SK-N-SH (cell line): Measurements from ENCODE around the gene LRAT. TPM values are rescaled to one million over a fixed set of nuclear protein-coding genes. Genes with fewer than 3 reads are reported as not detected.

Experiments used
- CTCF ChIA-PET: fragments of 300-600, 350-600 bp; formaldehyde crosslinking; extraction: SDS; loops from one replicate; lab custom pipeline; 2021; lab: Yijun Ruan, JAX
- POLR2A ChIA-PET: fragments of 350-600 bp; sonication (Branson Sonifier 250); formaldehyde crosslinking; extraction: SDS; loops from one replicate; lab custom pipeline; 2020; ENCODE audit warnings: antibody characterized with exemption, inconsistent platforms; lab: Yijun Ruan, JAX
- DNase-seq: peaks from one replicate; pipeline ENCODE4 v3.0.0; 2012
- H2AFZ ChIP-seq: fragments of 200-600 bp; sonication (generic); 2 replicates; pipeline ENCODE4 v1.8.1; 2016; ENCODE audit warnings: antibody characterized with exemption, mild to moderate bottlenecking, low read depth
- H3F3A ChIP-seq: fragments of 200-600 bp; sonication (generic); replicated peaks from 2 replicates; pipeline ENCODE3; 2016; ENCODE audit warnings: antibody characterized with exemption, mild to moderate bottlenecking; ENCODE audit not compliant: insufficient read depth
- H3K27ac ChIP-seq, 2 experiments: fragments of 200-500 bp in 1 of 2; fragments of 200-600 bp in 1 of 2; sonication (Bioruptor generic) in 1 of 2; sonication (generic), shearing (Covaris generic) in 1 of 2; 2 replicates each; pipeline versions ENCODE4 v1.5.1 to v1.6.1; 2014 to 2016; ENCODE audit warnings: low read depth in 2 of 2, inconsistent platforms in 1 of 2, low read length in 1 of 2, mild to moderate bottlenecking in 1 of 2, mixed read lengths in 1 of 2
- H3K27me3 ChIP-seq: fragments of 200-600 bp; sonication (generic), shearing (Covaris generic); 2 replicates; pipeline ENCODE4 v1.6.1; 2016; ENCODE audit warnings: mixed run types; ENCODE audit not compliant: insufficient read depth
- H3K36me3 ChIP-seq, 2 experiments: fragments of 200-500 bp in 1 of 2; fragments of 200-600 bp in 1 of 2; sonication (Bioruptor generic) in 1 of 2; sonication (generic) in 1 of 2; replicated peaks in 1 of 2; 2 replicates each; pipeline versions ENCODE3 to v1.5.1; 2014 to 2016; ENCODE audit warnings: low read length in 1 of 2, mild to moderate bottlenecking in 1 of 2; ENCODE audit not compliant: insufficient read depth in 2 of 2, control insufficient read depth in 1 of 2
- H3K4me1 ChIP-seq, 2 experiments: fragments of 200-500 bp in 1 of 2; fragments of 200-600 bp in 1 of 2; sonication (Bioruptor generic) in 1 of 2; sonication (generic), shearing (Covaris generic) in 1 of 2; 2 replicates each; pipeline versions ENCODE4 v1.5.1 to v1.6.1; 2014 to 2016; ENCODE audit warnings: low read depth in 1 of 2, low read length in 1 of 2, mixed run types in 1 of 2; ENCODE audit not compliant: insufficient read depth in 2 of 2, control insufficient read depth in 1 of 2
- H3K4me2 ChIP-seq: fragments of 200-600 bp; sonication (generic), shearing (Covaris generic); 2 replicates; pipeline ENCODE4 v1.6.1; 2017; ENCODE audit warnings: mixed run types
- H3K4me3 ChIP-seq, 2 experiments: fragments of 200-500 bp in 1 of 2; fragments of 200-600 bp in 1 of 2; sonication (Bioruptor generic) in 1 of 2; sonication (generic), shearing (Covaris generic) in 1 of 2; 2 replicates each; pipeline versions ENCODE4 v1.5.1 to v1.8.1; 2014 to 2016; ENCODE audit warnings: low read depth in 2 of 2, inconsistent platforms in 1 of 2, low read length in 1 of 2, mild to moderate bottlenecking in 1 of 2, mixed read lengths in 1 of 2, moderate library complexity in 1 of 2
- H3K79me2 ChIP-seq: fragments of 200-600 bp; sonication (generic); 2 replicates; pipeline ENCODE4 v1.8.1; 2017; ENCODE audit warnings: mild to moderate bottlenecking; ENCODE audit not compliant: insufficient read depth
- H3K9ac ChIP-seq: fragments of 200-600 bp; sonication (generic); 2 replicates; pipeline ENCODE4 v1.6.1; 2017; ENCODE audit warnings: mixed run types
- H3K9me2 ChIP-seq: fragments of 200-600 bp; sonication (generic); 2 replicates; pipeline ENCODE4 v1.6.1; 2017; ENCODE audit warnings: mixed run types
- H3K9me3 ChIP-seq: fragments of 200-600 bp; sonication (generic); 2 replicates; pipeline ENCODE4 v1.6.1; 2017; ENCODE audit warnings: mixed run types, mild to moderate bottlenecking, moderate library complexity
- H4K20me1 ChIP-seq: fragments of 200-600 bp; sonication (generic); 2 replicates; pipeline ENCODE4 v1.6.1; 2017; ENCODE audit warnings: mild to moderate bottlenecking, mixed run types; ENCODE audit not compliant: insufficient read depth
- EZH2phosphoT487 ChIP-seq: fragments of 200-600 bp; sonication (generic); IDR thresholded peaks from 2 replicates; pipeline ENCODE4 v1.6.1; 2017; ENCODE audit warnings: low read depth, mixed run types, mild to moderate bottlenecking, antibody characterized with exemption, moderate library complexity, borderline replicate concordance
- FOXJ3 ChIP-seq: sonication (generic); formaldehyde crosslinking; IDR thresholded peaks from 2 replicates; pipeline ENCODE4 v1.5.1; 2020; ENCODE audit warnings: mild to moderate bottlenecking, missing genetic modification reagents
- FOXM1 ChIP-seq: IDR thresholded peaks from 2 replicates; pipeline ENCODE4 v1.4.0; 2012; ENCODE audit warnings: low read depth, mild to moderate bottlenecking
- GABPA ChIP-seq: IDR thresholded peaks from 2 replicates; pipeline ENCODE4 v1.4.0; 2012; ENCODE audit warnings: low read depth, mild to moderate bottlenecking
- GATA2 ChIP-seq: sonication (generic); formaldehyde crosslinking; IDR thresholded peaks from 2 replicates; pipeline ENCODE4 v1.5.0; 2020; ENCODE audit warnings: mild to moderate bottlenecking, missing genetic modification reagents
- IRF3 ChIP-seq: fragments of 150-350 bp; IDR thresholded peaks from 2 replicates; pipeline ENCODE4 v1.6.1; 2016; ENCODE audit warnings: mild to moderate bottlenecking, low read depth, low read length
- JUND ChIP-seq: IDR thresholded peaks from 2 replicates; pipeline ENCODE4 v1.4.0; 2012
- MAX ChIP-seq: IDR thresholded peaks from 2 replicates; pipeline ENCODE4 v1.4.0; 2012; ENCODE audit warnings: low read depth
- MEF2A ChIP-seq: IDR thresholded peaks from 2 replicates; pipeline ENCODE4 v1.4.0; 2012; ENCODE audit warnings: low read depth, borderline replicate concordance
- NFIC ChIP-seq: IDR thresholded peaks from 2 replicates; pipeline ENCODE4 v1.4.0; 2012; ENCODE audit warnings: borderline replicate concordance
- NRF1 ChIP-seq: IDR thresholded peaks from 2 replicates; pipeline ENCODE4 v1.6.1; 2012; ENCODE audit warnings: low read depth, mild to moderate bottlenecking, low read length
- POLR2AphosphoS5 ChIP-seq: IDR thresholded peaks from 2 replicates; pipeline ENCODE4 v1.6.1; 2012; ENCODE audit warnings: low read depth, low read length
- RAD21 ChIP-seq: IDR thresholded peaks from 2 replicates; pipeline ENCODE4 v1.6.1; 2012; ENCODE audit warnings: mild to moderate bottlenecking, low read length
- REST ChIP-seq: IDR thresholded peaks from 2 replicates; pipeline ENCODE4 v1.6.1; 2012; ENCODE audit warnings: mild to moderate bottlenecking, low read depth, low read length, moderate library complexity
- RXRA ChIP-seq: IDR thresholded peaks from 2 replicates; pipeline ENCODE4 v1.4.0; 2012; ENCODE audit warnings: low read depth, mild to moderate bottlenecking, borderline replicate concordance
- SMC3 ChIP-seq: IDR thresholded peaks from 2 replicates; pipeline ENCODE4 v1.6.1; 2012; ENCODE audit warnings: low read depth, low read length, improper control_type of control experiment
- TEAD4 ChIP-seq: IDR thresholded peaks from 2 replicates; pipeline ENCODE4 v1.4.0; 2012; ENCODE audit warnings: mild to moderate bottlenecking, borderline replicate concordance; ENCODE audit not compliant: insufficient read depth
- ZBTB33 ChIP-seq: IDR thresholded peaks from 2 replicates; pipeline ENCODE4 v1.4.0; 2012; ENCODE audit warnings: low read depth, borderline replicate concordance
- WGBS: methylation state at CpG from one replicate; pipeline ENCODE4 v1.1.6; 2017; ENCODE audit warnings: low lambda C conversion rate; 5-methylcytosine and 5-hydroxymethylcytosine counted together
- polyA plus RNA-seq, 3 experiments: library from polyadenylated mRNA; depleted of rRNA; stranded (reverse); fragments of >200 nt; gene quantifications; 2 replicates each; pipeline ENCODE4 v1.2.3, GENCODE V29; 2012

LRAT gene
- not detected in 2 replicates for polyA plus RNA-seq (2012; rRNA removed)
- polyA plus RNA-seq (2012; cell fraction: cytosol; rRNA removed): not detected in 2 replicates
- polyA plus RNA-seq (2012; cell fraction: nucleus; rRNA removed): not detected in 2 replicates

GRCh38 chr4:154743683-154744340, at the start of gene LRAT:
LRAT (plus strand) TSS chr4:154744000; CDS start chr4:154744327, 327 bp downstream.
- H3K4me1 ChIP-seq: no peaks in the 10 kb centered on the region; a peak in 1 of 4 replicates
- H3K27ac ChIP-seq: no peak within 1 kb of the TSS
- H3K9ac ChIP-seq: no peak within 1 kb of the TSS
- H3K79me2 ChIP-seq: no peaks in the 10 kb centered on the region
- H3K9me2 ChIP-seq: no peaks in the 10 kb centered on the region
- ChIA-PET POLR2A (no interaction called here), CTCF (interaction anchor here (0.7 to 1.5 kb wide), 2 partner anchors 18 to 112 kb away, joined by 3 read pairs; no protein-coding TSS in a partner anchor)
- H3K4me2 ChIP-seq: no peak within 1 kb of the TSS
- no peak within 1 kb of the TSS for H2AFZ ChIP-seq
- WGBS: 3% methylated on average over 16 of the region's 55 CpGs
- H3F3A ChIP-seq: no peaks in the 10 kb centered on the region
- H3K4me3 ChIP-seq: no peak within 1 kb of the TSS; a peak in 1 of 4 replicates
- H3K36me3 ChIP-seq: no peaks in the 10 kb centered on the region
- no peaks in the 10 kb centered on the region for H3K9me3 ChIP-seq
- no peaks in the 10 kb centered on the region for H4K20me1 ChIP-seq
- no peak for TF ChIP-seq MEF2A
- TF ChIP-seq POLR2AphosphoS5: no peak
- TF ChIP-seq GATA2 (CRISPR knock-in tag): no peak
- no peak for TF ChIP-seq REST
- TF ChIP-seq NRF1: no peak
- no peak for TF ChIP-seq TEAD4
- no peak for TF ChIP-seq IRF3
- TF ChIP-seq ZBTB33: no peak
- TF ChIP-seq JUND: no peak
- TF ChIP-seq GABPA: no peak
- TF ChIP-seq SMC3: no peak
- TF ChIP-seq RAD21: no peak
- no peak for TF ChIP-seq RXRA
- TF ChIP-seq NFIC: no peak
- TF ChIP-seq FOXM1: no peak
- TF ChIP-seq EZH2phosphoT487: no peak
- no peak for TF ChIP-seq FOXJ3 (CRISPR knock-in tag)
- no peak for TF ChIP-seq MAX
- DNase-seq: peak; percentile 68
- H3K27me3 ChIP-seq: peaks cover 54% of the 10 kb centered on the region
